Mucosa of stomach (tissue), 1 donor: ENCODE results near the gene ANXA1.

Experiments used
- H3K27me3 ChIP-seq: one replicate; pipeline ENCODE4 v1.7.0; 2013; ENCODE audit warnings: mild to moderate bottlenecking, low read length; ENCODE audit not compliant: control insufficient read depth, insufficient read depth
- H3K36me3 ChIP-seq: one replicate; pipeline ENCODE4 v1.7.0; 2013; ENCODE audit warnings: low read length; ENCODE audit not compliant: control insufficient read depth, insufficient read depth
- H3K4me1 ChIP-seq: one replicate; pipeline ENCODE4 v1.7.0; 2013; ENCODE audit warnings: mild to moderate bottlenecking, low read length; ENCODE audit not compliant: control insufficient read depth, insufficient read depth
- H3K4me3 ChIP-seq: one replicate; pipeline ENCODE4 v1.7.0; 2013; ENCODE audit warnings: low read length
- H3K9ac ChIP-seq: one replicate; pipeline ENCODE4 v1.7.0; 2013; ENCODE audit warnings: mild to moderate bottlenecking, low read length, moderate library complexity
- H3K9me3 ChIP-seq: one replicate; pipeline ENCODE4 v1.7.0; 2013; ENCODE audit warnings: mild to moderate bottlenecking, low read length, moderate library complexity; ENCODE audit not compliant: control insufficient read depth
- donor health status: Pancreatic carcinoma.

The ANXA1 gene

GRCh38 chr9:73146111-73146815 lies 5.4 kb upstream of the ANXA1 start:
- Histone ChIP-seq H3K27me3 (no peaks in the 10 kb centered on the region), H3K9ac (no peak overlapping the region), H3K9me3 (no peaks in the 10 kb centered on the region), H3K4me1 (peaks cover 39% of the 10 kb centered on the region), H3K36me3 (no peaks in the 10 kb centered on the region), H3K4me3 (no peak overlapping the region)

GRCh38 chr9:73148447-73148937 lies 3.2 kb upstream of the ANXA1 start:
- H3K4me3 ChIP-seq, result no peak overlapping the region
- H3K9me3 ChIP-seq, result no peaks in the 10 kb centered on the region
- no peaks in the 10 kb centered on the region for H3K36me3 ChIP-seq
- H3K4me1 ChIP-seq, result peaks cover 45% of the 10 kb centered on the region
- no peak overlapping the region for H3K9ac ChIP-seq
- no peaks in the 10 kb centered on the region for H3K27me3 ChIP-seq

- H3K9me3 ChIP-seq, result no peaks in the 10 kb centered on the region
- no peak overlapping the region for H3K4me3 ChIP-seq
- H3K36me3 ChIP-seq, result no peaks in the 10 kb centered on the region
- no peak overlapping the region for H3K9ac ChIP-seq
- H3K27me3 ChIP-seq, result no peaks in the 10 kb centered on the region
- H3K4me1 ChIP-seq, result peaks cover 37% of the 10 kb centered on the region
These were observed 2.1 kb upstream of the ANXA1 start for GRCh38 chr9:73149371-73150067.

DNA sequence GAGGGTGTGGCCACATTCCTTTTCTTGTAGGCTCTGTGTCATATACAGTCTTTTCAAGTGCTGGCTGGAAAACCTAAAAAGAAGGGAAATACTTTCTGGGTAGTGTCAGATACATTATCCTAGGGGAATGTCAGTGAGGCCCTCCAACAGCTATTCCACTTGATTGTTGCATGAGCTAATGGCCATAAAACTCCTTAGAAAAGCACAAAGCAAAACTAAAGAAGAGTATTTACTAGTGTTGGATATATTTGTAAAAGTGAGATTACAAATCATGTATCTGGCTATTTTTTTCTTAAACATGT lies 829 bp downstream of the ANXA1 start:
- Histone ChIP-seq H3K4me3 (peak overlapping the region; percentile 7), H3K9ac (peak overlapping the region; percentile 35), H3K4me1 (peaks cover 22% of the 10 kb centered on the region)

DNA sequence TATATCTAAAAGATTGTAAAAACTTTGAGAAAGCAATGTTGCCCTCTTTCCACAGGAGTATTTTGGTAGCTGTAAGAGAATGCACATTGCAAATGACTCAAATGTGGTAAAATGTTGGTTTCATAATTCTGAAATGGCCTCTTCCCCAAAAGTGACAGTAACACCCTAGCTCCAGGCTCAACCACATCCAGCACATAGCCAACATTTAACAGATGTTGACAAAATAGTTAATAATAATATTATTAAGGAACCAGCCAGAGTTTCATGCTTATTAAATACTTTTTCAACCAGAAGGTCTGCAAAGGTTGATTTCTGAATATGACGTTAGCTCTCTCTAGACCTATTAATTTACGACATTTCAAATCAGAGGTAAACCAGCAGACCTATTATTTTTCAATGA lies 1.3 kb downstream of the ANXA1 start:
- H3K4me1 ChIP-seq, result peaks cover 22% of the 10 kb centered on the region
- peak overlapping the region; percentile 35 for H3K9ac ChIP-seq
- H3K27me3 ChIP-seq, result no peaks in the 10 kb centered on the region
- H3K4me3 ChIP-seq, result no peak overlapping the region
- no peaks in the 10 kb centered on the region for H3K36me3 ChIP-seq
- no peaks in the 10 kb centered on the region for H3K9me3 ChIP-seq

More for the DNA sequence above, 829 bp downstream of the ANXA1 start:
- Histone ChIP-seq H3K27me3 (no peaks in the 10 kb centered on the region), H3K9me3 (no peaks in the 10 kb centered on the region), H3K36me3 (no peaks in the 10 kb centered on the region)

DNA sequence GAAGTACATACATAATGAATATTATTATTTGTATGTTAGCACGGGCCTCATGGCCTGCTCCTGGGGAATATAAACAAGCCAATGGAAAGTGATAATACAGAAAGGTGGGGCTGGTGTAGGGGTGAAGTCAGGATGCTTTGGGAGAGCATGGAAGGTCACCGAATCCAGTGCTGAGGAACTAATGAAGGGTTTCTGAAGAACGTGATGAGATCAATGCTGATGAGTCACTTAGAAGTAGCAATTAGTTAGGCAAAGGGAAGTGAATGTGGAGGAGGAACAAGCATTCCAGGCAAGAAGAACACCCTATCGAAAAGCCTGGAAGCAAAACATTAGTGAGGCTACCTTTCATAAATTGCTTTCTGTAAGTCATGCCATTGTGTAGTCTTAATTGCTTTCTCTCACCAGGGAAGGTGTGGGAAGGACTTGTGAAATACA lies 2.1 kb downstream of the ANXA1 start:
- no peak overlapping the region for H3K9ac ChIP-seq
- H3K27me3 ChIP-seq, result no peaks in the 10 kb centered on the region
- H3K4me3 ChIP-seq, result no peak overlapping the region
- no peaks in the 10 kb centered on the region for H3K9me3 ChIP-seq
- no peaks in the 10 kb centered on the region for H3K36me3 ChIP-seq
- H3K4me1 ChIP-seq, result peaks cover 15% of the 10 kb centered on the region

DNA sequence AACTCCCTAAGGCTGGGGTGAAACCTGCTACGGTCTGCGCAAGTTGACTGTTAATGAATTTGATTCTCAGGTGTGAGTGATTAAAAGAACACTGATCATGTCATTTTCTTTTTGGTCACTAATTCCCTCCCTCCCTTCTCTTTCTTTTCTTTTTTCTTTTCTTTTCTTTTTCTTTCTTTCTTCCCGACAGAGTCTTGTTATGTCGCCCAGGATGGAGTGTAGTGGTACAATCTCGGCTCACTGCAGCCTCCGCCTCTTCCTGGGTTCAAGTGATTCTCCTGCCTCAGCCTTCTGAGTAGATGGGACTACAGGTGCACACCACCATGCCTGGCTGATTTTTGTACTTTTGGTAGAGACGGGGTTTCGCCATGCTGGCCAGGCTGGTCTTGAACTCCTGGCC lies 2.6 kb downstream of the ANXA1 start:
- H3K4me1 ChIP-seq, result peaks cover 10% of the 10 kb centered on the region
- H3K9me3 ChIP-seq, result no peaks in the 10 kb centered on the region
- no peak overlapping the region for H3K4me3 ChIP-seq
- no peaks in the 10 kb centered on the region for H3K27me3 ChIP-seq
- no peaks in the 10 kb centered on the region for H3K36me3 ChIP-seq
- no peak overlapping the region for H3K9ac ChIP-seq

- Histone ChIP-seq H3K9ac (no peak overlapping the region), H3K4me1 (peaks cover 10% of the 10 kb centered on the region), H3K4me3 (no peak overlapping the region), H3K36me3 (no peaks in the 10 kb centered on the region), H3K9me3 (no peaks in the 10 kb centered on the region), H3K27me3 (no peaks in the 10 kb centered on the region)
These were observed 3.1 kb downstream of the ANXA1 start for GRCh38 chr9:73154722-73155121.

DNA sequence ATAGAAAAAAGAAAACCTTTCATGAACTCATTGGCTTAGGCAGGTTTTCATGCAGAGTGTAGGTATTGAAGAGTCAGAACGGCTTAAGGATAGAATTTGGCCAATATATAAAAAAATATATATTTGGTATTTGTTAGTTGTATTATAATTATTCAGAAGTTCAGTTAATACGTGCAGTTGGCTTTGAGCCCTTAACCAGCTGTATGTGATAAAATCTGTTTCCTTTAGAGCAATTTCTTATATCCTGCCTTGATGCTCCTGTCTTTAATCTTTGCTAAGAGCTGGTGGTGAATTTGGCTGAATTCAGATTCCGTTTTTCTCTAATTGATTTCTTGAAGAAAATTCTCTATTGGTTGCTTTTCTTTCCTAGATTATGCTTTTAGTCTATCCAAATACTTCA lies 3.7 kb downstream of the ANXA1 start:
- Histone ChIP-seq H3K9me3 (no peaks in the 10 kb centered on the region), H3K9ac (no peak overlapping the region), H3K36me3 (no peaks in the 10 kb centered on the region), H3K27me3 (no peaks in the 10 kb centered on the region), H3K4me1 (peaks cover 10% of the 10 kb centered on the region), H3K4me3 (no peak overlapping the region)

DNA sequence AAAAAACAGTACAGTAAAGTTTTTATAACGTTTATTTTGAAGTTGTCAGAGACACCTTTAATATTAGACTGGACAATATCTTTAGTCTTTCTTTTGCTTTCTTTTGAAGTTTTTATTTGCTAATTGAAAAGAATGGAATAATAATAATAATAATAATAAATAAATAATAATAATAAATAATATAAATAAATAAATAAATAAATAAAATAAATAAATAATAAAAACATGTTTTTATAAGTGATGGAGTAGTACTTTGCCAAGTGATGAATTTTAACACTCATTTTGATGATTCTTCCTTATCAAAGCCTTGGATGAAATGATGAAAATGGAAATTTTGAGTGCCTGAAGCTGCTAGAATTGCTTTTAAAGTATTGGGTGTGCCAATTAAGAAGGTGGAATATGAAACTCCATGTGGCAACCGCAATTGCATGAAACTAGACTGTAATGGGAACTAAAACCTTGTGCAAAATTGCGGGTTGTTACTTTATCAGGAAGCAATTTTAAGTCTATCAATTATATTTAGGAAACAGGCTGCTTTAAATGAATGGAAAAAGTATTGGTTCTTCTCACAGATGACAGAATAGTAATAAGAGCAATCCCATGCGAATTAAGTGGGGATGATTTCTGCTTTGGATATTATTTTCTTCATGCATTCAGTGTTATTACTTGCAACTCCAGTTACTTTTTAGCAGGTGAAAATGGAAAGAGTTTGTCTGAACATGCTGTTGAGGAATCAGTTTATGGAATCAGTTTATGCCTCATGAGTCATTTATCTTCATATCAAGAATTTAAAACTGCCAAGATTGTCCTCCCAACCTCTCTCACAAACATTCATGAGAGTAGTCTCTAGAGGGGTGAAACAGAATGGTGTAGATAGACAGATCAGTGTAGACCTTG lies 4.6 kb downstream of the ANXA1 start:
- Histone ChIP-seq H3K4me1 (peaks cover 7% of the 10 kb centered on the region), H3K9ac (no peak overlapping the region), H3K4me3 (no peak overlapping the region), H3K27me3 (no peaks in the 10 kb centered on the region), H3K9me3 (no peaks in the 10 kb centered on the region), H3K36me3 (no peaks in the 10 kb centered on the region)

GRCh38 chr9:73156865-73157187 lies 5.2 kb downstream of the ANXA1 start:
- Histone ChIP-seq H3K36me3 (no peaks in the 10 kb centered on the region), H3K27me3 (no peaks in the 10 kb centered on the region), H3K4me3 (no peak overlapping the region), H3K4me1 (peaks cover under 1% of the 10 kb centered on the region), H3K9me3 (no peaks in the 10 kb centered on the region), H3K9ac (no peak overlapping the region)

- Histone ChIP-seq H3K36me3 (no peaks in the 10 kb centered on the region), H3K9me3 (no peaks in the 10 kb centered on the region), H3K4me3 (no peak overlapping the region), H3K27me3 (no peaks in the 10 kb centered on the region), H3K9ac (no peak overlapping the region), H3K4me1 (no peaks in the 10 kb centered on the region)
These were observed 6.1 kb downstream of the ANXA1 start for GRCh38 chr9:73157811-73158210.
